Left colon (tissue), 2 donors: ENCODE measurements around the gene ZFAND3. TPM values are rescaled to one million over a fixed set of nuclear protein-coding genes. Genes with fewer than 3 reads are reported as not detected.

Experiments
- ATAC-seq: fragments of 200-7000 bp; cut with Tn5 transposase; one replicate; pipeline ENCODE4 v1.9.1; 2020; ENCODE audit warnings: mild to moderate bottlenecking, moderate library complexity
- DNase-seq, 2 donors: peaks; one replicate each; pipeline ENCODE4 v3.0.0-alpha.2; 2020
- intact Hi-C, 2 donors: fragments of 100-400 bp; cut with DNase I in 1 of 2; cut with micrococcal nuclease in 1 of 2; formaldehyde crosslinking; loops; one replicate each; pipeline versions ENCODE4 v1.11.2 to v1.14.0; 2022; cut with DNase I, micrococcal nuclease
- total RNA-seq, 2 donors: library from RNA; stranded (reverse); fragmentation: NEBNext Ultra II Directional; extraction: Animal tissue kit (Norgen Biotek cat#: 25700); gene quantifications; one replicate each; pipeline ENCODE4 v1.2.1, GENCODE V29; 2021
- donor health status: DM: no; HTN: no; CAD: no.
- donor health status: DM: yes; HTN: yes; CAD: no.

ZFAND3 gene
- total RNA-seq, 2 donors from 2014 or later, result 66.4 to 77.0 TPM

DNA sequence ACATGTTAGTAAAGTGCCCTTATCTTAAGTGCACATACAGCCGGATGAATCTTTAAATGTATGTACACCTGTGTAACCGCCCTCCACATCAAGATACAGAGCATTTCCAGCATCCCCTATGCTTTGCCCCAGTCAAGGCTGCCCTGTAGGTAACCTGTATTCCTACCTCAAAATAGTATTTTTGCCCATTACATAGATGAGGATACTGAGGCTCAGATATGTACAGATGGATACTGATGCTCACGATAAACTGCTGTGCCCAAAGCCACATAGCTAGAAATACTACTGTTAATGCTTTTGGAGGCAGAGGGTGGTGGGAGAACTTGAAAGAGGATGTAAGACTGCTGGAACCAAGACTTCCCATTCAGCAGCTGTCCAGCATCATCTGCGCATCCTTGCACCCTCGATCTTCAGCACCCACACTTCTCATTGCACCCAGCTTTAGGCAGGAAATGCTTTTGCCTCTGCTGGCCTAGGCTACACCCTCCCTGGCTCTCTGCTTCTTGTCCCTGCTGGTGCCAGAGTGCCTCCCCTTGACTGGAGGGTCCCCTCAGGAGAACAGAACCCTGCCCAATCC, 27.0 kb upstream of the ZFAND3 start:
- intact Hi-C loops, result loop anchor here in 1 of 2 donors (5.0 kb wide), 1 partner anchor 220 kb away; no protein-coding TSS in a partner anchor
- ATAC-seq (no peak), DNase-seq (no peak)

GRCh38 chr6:37793067-37793466, 26.5 kb upstream of the ZFAND3 start:
- no peak for ATAC-seq
- intact Hi-C loops, result loop anchor here in 1 of 2 donors (5.0 kb wide), 1 partner anchor 219 kb away; no protein-coding TSS in a partner anchor
- no peak for DNase-seq

- intact Hi-C loops, result loop anchor here in 1 of 2 donors (5.0 kb wide), 1 partner anchor 217 kb away; no protein-coding TSS in a partner anchor
- no peak for ATAC-seq
These were observed 24.7 kb upstream of the ZFAND3 start for GRCh38 chr6:37794825-37795224.

GRCh38 chr6:37798436-37799262, 20.9 kb upstream of the ZFAND3 start:
- intact Hi-C loops, result no loop called here
- DNase-seq (no peak), ATAC-seq (no peak)

More at GRCh38 chr6:37794825-37795224, 24.7 kb upstream of the ZFAND3 start:
- no peak for DNase-seq

- ATAC-seq (peak; percentile 82), DNase-seq (no peak)
- intact Hi-C loops, result no loop called here
These were observed 20.3 kb upstream of the ZFAND3 start for GRCh38 chr6:37799263-37799644.

- DNase-seq (no peak), ATAC-seq (no peak)
- intact Hi-C loops, result no loop called here
These were observed 18.6 kb upstream of the ZFAND3 start for GRCh38 chr6:37800703-37801604.

DNA sequence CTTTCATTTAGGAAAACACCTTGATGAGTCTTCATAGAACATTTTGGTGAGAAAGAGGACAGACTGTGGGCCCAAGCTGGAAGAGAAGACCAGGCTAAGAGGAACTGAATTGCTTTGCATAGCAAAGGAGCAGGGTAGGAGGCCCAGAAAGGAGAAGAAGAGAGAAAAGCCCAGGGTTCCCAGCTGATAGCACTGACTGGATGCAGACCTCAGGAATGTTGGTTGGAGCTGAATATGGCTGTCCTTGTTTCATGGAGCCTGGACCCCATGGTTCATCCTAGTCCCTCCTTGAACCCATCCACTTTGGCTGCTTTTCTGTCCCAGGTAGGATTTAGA, 18.0 kb upstream of the ZFAND3 start:
- no peak for ATAC-seq
- DNase-seq, result no peak
- intact Hi-C loops, result no loop called here

DNA sequence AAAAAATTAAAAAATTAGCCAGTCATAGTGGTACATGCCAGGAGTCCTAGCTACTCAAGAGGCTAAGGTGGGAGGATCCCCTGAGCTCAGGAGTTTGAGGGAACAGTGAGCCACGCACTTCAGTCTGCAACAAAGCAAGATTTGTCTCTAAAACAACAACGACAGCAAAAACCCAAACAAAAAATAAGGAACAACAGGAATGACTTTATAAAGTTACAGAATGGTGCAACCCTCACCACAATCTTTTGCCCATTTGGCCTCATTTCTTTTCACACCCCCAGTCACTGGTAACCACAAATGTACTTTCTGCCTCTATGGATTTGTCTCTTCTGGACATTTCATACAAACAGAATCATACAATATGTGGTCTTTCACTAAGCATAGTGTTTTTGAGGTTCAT, 16.7 kb upstream of the ZFAND3 start:
- ATAC-seq (no peak), DNase-seq (no peak)
- intact Hi-C loops, result no loop called here

DNA sequence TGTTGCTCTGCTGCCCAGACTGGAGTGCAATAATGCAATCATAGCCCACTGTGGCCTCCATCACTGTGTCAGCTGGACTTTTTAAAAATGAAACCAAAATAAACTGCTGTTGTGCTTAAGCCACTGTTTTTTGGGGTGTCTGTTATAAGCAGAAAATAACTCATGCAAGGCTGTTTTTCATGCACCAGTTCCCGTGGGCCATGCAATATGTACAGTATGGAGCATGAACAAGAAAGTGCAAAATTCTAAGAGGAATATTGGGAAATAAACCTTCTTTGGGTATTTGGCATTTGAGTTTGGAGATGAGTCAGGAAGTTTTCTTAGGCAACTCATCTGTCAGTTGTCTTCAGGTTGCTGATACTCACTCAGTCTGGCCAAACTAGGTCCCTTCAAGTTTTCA, 14.9 kb upstream of the ZFAND3 start:
- no peak for DNase-seq
- no peak for ATAC-seq
- intact Hi-C loops, result no loop called here

- ATAC-seq (peak; percentile 19), DNase-seq (no peak)
- intact Hi-C loops, result no loop called here
These were observed 13.3 kb upstream of the ZFAND3 start for GRCh38 chr6:37806213-37806612.

DNA sequence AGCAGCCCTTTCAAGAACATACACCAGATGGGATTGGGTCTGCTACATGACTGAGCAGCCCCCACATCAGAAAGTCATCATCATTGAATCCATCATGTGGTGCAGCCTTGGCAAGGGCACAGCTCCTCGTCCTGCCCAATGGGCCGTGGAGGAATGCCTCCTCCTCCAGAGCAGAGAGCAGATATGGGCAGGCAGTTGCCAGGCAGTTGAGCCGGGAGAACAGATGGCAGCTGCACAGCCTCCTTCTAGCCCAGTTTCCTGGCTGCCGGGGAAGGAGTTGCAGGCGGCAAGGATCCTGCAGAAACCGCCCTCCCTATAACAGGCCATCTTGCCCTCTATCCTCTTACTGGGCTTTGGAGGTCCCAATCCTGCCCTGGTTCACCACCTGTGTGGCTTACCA, 11.9 kb upstream of the ZFAND3 start:
- peak; percentile 60 for ATAC-seq
- intact Hi-C loops, result no loop called here
- no peak for DNase-seq

DNA sequence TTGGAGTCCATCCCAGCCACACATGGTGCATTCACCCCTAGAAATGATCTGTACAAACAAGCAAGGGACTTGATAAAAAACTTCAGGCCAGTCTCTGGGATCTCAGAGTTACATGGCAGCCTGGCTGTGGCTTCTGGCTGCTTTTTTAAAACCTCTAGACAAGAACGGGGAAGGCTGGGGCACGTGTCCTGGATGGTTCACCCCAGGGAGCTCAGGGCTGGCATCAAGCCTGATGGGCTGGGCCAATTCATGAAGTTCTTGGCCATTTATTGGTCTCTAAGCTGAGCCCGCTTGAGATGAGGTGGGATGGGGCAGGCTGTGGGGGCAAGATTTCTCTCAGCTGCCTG, 10.4 kb upstream of the ZFAND3 start:
- intact Hi-C loops, result no loop called here
- ATAC-seq (no peak), DNase-seq (no peak)

GRCh38 chr6:37812841-37813240, 6.7 kb upstream of the ZFAND3 start:
- intact Hi-C loops, result no loop called here
- no peak for DNase-seq
- no peak for ATAC-seq

DNA sequence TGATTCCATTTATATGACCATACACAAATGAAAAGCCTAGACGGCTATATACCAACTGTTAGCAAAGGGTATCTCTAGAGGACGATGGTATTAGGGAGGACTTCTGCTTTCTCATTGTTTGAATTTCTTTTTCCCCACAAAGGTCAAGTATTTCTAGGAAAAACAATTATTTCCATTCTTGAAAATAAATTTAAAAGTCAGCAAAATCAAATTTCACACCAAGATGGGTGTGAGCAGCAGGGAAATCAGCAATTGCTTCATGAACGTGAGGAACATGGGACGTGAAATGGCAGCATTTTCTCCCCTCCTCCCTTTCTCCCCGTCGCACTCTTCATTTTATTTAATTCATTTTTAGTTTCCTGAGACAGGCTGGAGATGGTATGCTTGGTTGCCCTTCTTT, 5.2 kb upstream of the ZFAND3 start:
- no peak for DNase-seq
- intact Hi-C loops, result no loop called here
- no peak for ATAC-seq

GRCh38 chr6:37816599-37817375, 2.7 kb upstream of the ZFAND3 start:
- ATAC-seq, result no peak
- intact Hi-C loops, result no loop called here

GRCh38 chr6:37818536-37819176, 871 bp upstream of the ZFAND3 start:
- DNase-seq (peak; percentile 97 to 98), ATAC-seq (peak; percentile 72)
- intact Hi-C loops, result no loop called here

More at GRCh38 chr6:37816599-37817375, 2.7 kb upstream of the ZFAND3 start:
- DNase-seq, result no peak

GRCh38 chr6:37819802-37820717, 533 bp downstream of the ZFAND3 start:
- intact Hi-C loops, result no loop called here
- ATAC-seq (no peak), DNase-seq (peak; percentile 49 to 61)
